HS-5 (cell line): ENCODE data around the gene ARHGAP21.

Experiments used
- DNase-seq: peaks from one replicate; pipeline ENCODE4 v3.0.0-alpha.2; 2012; ENCODE audit warnings: low read depth

Gene ARHGAP21

DNA sequence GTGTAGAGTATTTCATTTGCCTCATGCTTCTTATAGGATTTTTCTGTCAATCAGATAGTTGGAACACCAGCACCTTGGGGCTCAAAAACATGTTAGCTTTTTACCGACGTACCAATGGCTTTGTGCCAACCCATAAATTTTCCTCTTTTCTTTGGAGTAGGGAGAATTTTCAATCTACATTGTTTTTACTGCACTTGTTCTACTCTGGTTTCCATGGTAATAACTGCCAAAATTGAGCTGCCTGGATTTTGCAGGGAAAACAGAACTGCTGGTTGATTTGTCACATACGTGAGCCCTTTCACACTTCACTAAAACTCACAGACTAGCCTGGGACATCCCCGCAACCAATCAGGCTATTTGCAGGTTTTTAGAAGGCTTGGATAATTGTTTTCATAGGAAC lies 189.7 kb downstream of the ARHGAP21 start:
- no peak for DNase-seq
